ENCODE measurements around the gene TXNDC11. TPM values are rescaled to one million over a fixed set of nuclear protein-coding genes. Genes with fewer than 3 reads are reported as not detected.

Gene TXNDC11
- total RNA-seq, 6 donors from 2014 or later, result 81.2 to 148 (median 117) TPM

DNA sequence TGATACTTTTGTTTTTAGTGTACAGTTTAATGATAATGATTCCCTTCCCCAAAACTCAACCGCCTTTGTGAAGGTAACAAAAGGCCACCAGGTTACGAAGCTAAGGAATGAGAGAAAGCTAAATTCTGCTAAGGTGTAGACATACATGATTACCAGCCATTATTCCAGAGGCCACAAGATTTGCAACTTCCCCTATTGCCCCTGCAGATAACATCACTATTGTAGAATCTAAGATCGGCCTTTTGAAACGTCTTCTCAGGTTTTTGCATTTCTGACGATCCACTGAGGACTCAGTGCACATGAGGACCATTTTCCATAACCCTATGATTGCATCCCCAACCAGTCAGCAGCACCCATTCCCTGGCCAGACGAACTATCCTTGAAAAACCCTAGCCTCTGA lies 108.3 kb downstream of the TXNDC11 start:
- H3K4me1 ChIP-seq, result peaks cover 4 to 27% (median 24%) of the 10 kb centered on the region in 4 donors
- H3K9me3 ChIP-seq, result no peaks in the 10 kb centered on the region
- DNase-seq (no peak), ATAC-seq (ENCODE audit: low FRiP score in 2 of 2) (no peak)
- H3K4me3 ChIP-seq, result no peak overlapping the region
- WGBS, 2 donors, result 71 to 82% methylated on average over 6 of the region's 6 CpGs
- no peaks in the 10 kb centered on the region for H3K27me3 ChIP-seq
- H3K36me3 ChIP-seq, result no peaks in the 10 kb centered on the region
- H3K27ac ChIP-seq, result no peak overlapping the region
- TF ChIP-seq POLR2A (IDR thresholded peaks at IDR 0.05), result no peak
- TF ChIP-seq POLR2AphosphoS5 (IDR thresholded peaks at IDR 0.05), result no peak

- peak overlapping the region in 3 of 4 donors; percentile 69 to 82 (median 78) for H3K27ac ChIP-seq
- H3K4me1 ChIP-seq, result peaks cover 4 to 38% (median 28%) of the 10 kb centered on the region in 4 donors
- no peak for ATAC-seq (ENCODE audit: low FRiP score in 2 of 2)
- no peak overlapping the region for H3K4me3 ChIP-seq
- no peak for DNase-seq
- no peaks in the 10 kb centered on the region for H3K36me3 ChIP-seq
- WGBS, 2 donors, result 83 to 90% methylated on average over 1 of the region's 3 CpGs
- no peaks in the 10 kb centered on the region for H3K9me3 ChIP-seq
- no peaks in the 10 kb centered on the region for H3K27me3 ChIP-seq
- TF ChIP-seq POLR2A (IDR thresholded peaks at IDR 0.05) (no peak), EP300 (IDR thresholded peaks at IDR 0.05) (no peak), POLR2AphosphoS5 (IDR thresholded peaks at IDR 0.05) (no peak)
- TF ChIP-seq, protein P1, sequence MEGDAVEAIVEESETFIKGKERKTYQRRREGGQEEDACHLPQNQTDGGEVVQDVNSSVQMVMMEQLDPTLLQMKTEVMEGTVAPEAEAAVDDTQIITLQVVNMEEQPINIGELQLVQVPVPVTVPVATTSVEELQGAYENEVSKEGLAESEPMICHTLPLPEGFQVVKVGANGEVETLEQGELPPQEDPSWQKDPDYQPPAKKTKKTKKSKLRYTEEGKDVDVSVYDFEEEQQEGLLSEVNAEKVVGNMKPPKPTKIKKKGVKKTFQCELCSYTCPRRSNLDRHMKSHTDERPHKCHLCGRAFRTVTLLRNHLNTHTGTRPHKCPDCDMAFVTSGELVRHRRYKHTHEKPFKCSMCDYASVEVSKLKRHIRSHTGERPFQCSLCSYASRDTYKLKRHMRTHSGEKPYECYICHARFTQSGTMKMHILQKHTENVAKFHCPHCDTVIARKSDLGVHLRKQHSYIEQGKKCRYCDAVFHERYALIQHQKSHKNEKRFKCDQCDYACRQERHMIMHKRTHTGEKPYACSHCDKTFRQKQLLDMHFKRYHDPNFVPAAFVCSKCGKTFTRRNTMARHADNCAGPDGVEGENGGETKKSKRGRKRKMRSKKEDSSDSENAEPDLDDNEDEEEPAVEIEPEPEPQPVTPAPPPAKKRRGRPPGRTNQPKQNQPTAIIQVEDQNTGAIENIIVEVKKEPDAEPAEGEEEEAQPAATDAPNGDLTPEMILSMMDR (IDR thresholded peaks at IDR 0.05), result no peak
Observed at GRCh38 chr16:11633113-11633512, 109.5 kb downstream of the TXNDC11 start.

DNA sequence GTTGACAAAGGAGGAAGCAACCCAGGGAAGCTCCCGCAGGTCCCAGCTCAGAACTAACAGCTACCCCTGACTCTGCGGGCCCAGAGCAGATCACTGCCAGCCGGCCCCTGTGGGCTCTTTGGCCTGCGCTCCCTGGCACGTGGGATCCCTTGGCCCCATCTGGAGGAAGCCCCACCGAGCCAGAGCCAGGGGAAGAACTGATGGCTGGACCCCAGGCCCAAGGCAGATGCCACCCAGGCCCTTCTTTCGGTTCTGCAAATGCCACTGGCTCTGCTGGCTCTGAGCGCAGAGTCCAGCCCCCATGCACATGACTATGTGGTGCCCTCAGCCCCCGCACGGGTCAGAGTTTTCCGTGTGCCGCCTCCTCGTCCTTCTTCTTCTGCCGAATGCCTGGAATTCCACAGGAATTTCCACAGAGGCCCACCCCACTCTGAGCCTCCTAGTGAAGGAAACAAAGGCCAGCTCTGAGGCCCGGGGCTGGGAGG lies 110.2 kb downstream of the TXNDC11 start:
- H3K27me3 ChIP-seq, result no peaks in the 10 kb centered on the region
- TF ChIP-seq EP300 (IDR thresholded peaks at IDR 0.05) (no peak), POLR2A (IDR thresholded peaks at IDR 0.05) (peak in 2 of 4 donors; percentile 18 to 56), POLR2AphosphoS5 (IDR thresholded peaks at IDR 0.05) (peak; percentile 23 to 55)
- TF ChIP-seq, protein P1 (IDR thresholded peaks at IDR 0.05), result no peak
- H3K9me3 ChIP-seq, result no peaks in the 10 kb centered on the region
- H3K36me3 ChIP-seq, result no peaks in the 10 kb centered on the region
- H3K27ac ChIP-seq, result peak overlapping the region; percentile 69 to 82 (median 75)
- peak; percentile 38 to 80 for DNase-seq
- ATAC-seq (ENCODE audit: low FRiP score in 2 of 2), result peak; percentile 44 to 70
- H3K4me3 ChIP-seq, result no peak overlapping the region
- 38 to 61% methylated on average over 12 to 14 of the region's 15 CpGs for WGBS, 2 donors
- H3K4me1 ChIP-seq, result peaks cover 4 to 40% (median 29%) of the 10 kb centered on the region in 4 donors

DNA sequence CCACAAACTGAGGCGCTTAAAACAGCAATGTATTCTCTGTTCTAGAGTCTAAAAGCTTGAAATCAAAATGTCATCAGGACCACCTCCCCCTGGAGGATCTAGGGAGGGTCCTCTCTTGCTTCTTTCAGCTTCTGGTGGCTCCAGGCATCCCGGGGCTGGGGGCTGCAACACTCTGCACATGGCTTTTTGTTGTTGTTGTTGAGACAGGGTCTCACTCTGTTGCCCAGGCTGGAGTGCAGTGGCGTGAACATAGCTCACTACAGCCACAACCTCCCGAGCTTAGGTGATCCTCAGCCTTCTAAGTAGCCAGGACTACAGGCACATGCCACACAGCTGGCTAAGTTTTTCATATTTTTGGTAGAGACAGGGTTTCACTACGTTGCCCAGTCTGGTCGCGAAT lies 111.4 kb downstream of the TXNDC11 start:
- TF ChIP-seq POLR2A (IDR thresholded peaks at IDR 0.05) (no peak), POLR2AphosphoS5 (IDR thresholded peaks at IDR 0.05) (no peak), EP300 (IDR thresholded peaks at IDR 0.05) (no peak)
- TF ChIP-seq, protein P1 (IDR thresholded peaks at IDR 0.05), result no peak
- peaks cover 4 to 40% (median 29%) of the 10 kb centered on the region in 4 donors for H3K4me1 ChIP-seq
- no peak overlapping the region for H3K27ac ChIP-seq

GRCh38 chr16:11630768-11631056 lies 111.9 kb downstream of the TXNDC11 start:
- Histone ChIP-seq H3K27me3 (no peaks in the 10 kb centered on the region), H3K4me3 (no peak overlapping the region), H3K36me3 (no peaks in the 10 kb centered on the region), H3K4me1 (peaks cover 4 to 40% (median 29%) of the 10 kb centered on the region in 4 donors), H3K9me3 (no peaks in the 10 kb centered on the region), H3K27ac (peak overlapping the region in 2 of 4 donors; percentile 77 to 81)
- TF ChIP-seq EP300 (IDR thresholded peaks at IDR 0.05) (no peak), POLR2A (IDR thresholded peaks at IDR 0.05) (no peak), POLR2AphosphoS5 (IDR thresholded peaks at IDR 0.05) (no peak)
- TF ChIP-seq, protein P1 (IDR thresholded peaks at IDR 0.05), result no peak
- ATAC-seq (ENCODE audit: low FRiP score in 2 of 2), result no peak
- WGBS, 2 donors, result 84 to 87% methylated on average over 6 of the region's 6 CpGs
- DNase-seq, result no peak

More for the DNA sequence above, 111.4 kb downstream of the TXNDC11 start:
- H3K9me3 ChIP-seq, result no peaks in the 10 kb centered on the region
- H3K36me3 ChIP-seq, result no peaks in the 10 kb centered on the region
- ATAC-seq (ENCODE audit: low FRiP score in 2 of 2) (no peak), DNase-seq (no peak)
- no peaks in the 10 kb centered on the region for H3K27me3 ChIP-seq
- H3K4me3 ChIP-seq, result no peak overlapping the region
- WGBS, 2 donors, result 94 to 99% methylated on average over 5 to 7 of the region's 7 CpGs

All from upper lobe of left lung (tissue), 6 donors.